AG10803 (cell line): ENCODE results near the gene SCN1A.

Source experiments
- DNase-seq: peaks from one replicate; pipeline ENCODE4 v3.0.0; 2010; ENCODE audit warnings: low read depth
- H3K4me3 ChIP-seq: 2 replicates; pipeline ENCODE4 v1.5.1; 2011; ENCODE audit warnings: mild to moderate bottlenecking, low read length, control low read depth
- CTCF ChIP-seq: conservative IDR thresholded peaks from 2 replicates; pipeline ENCODE4 v1.5.1; 2011; ENCODE audit warnings: mild to moderate bottlenecking, low read length, control low read depth, inconsistent platforms

Gene SCN1A

DNA sequence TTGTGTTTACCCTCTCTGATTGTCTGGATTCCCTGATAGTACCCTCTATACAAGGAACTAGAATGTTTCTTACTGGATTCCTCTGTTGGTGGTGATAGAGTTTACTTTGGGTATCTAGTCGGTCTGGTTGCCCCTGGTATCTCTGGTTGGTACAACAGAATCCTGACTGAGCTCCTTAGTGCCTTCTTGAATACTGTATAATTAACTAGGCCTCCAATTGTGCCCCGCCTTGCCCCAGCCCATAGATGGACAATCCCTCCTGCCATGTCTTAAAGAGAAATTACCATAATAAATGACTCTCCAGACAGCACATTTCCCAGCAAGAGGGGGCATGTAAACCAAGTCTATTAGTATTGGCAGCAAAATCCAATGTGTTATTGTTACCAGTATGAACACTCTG lies 2.3 kb downstream of the SCN1A start:
- H3K4me3 ChIP-seq = no peak overlapping the region
- no peak for TF ChIP-seq CTCF
- DNase-seq = no peak

- TF ChIP-seq CTCF = no peak
- H3K4me3 ChIP-seq = no peak overlapping the region
- DNase-seq = no peak
Measured at GRCh38 chr2:166118180-166118579, 9.6 kb downstream of the SCN1A start.

DNA sequence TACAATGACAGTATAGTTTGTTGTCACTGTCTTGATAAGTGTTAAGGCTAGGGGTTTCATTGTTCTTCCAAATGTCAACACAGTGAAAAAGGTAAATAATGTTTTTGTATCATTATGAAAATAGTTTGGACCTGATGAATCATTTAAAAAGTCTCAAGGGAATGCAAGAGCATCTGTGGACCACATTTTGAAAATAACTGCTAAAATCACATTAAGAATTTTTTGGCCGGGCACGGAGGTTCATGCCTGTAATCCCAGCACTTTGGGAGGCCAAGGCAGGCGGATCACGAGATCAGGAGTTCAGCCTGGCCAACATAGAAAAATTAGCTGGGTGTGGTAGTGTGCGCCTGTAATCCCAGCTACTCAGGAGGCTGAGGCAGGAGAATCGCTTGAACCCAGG lies 10.3 kb downstream of the SCN1A start:
- DNase-seq = peak; percentile 77
- TF ChIP-seq CTCF = no peak
- H3K4me3 ChIP-seq = no peak overlapping the region

GRCh38 chr2:166115589-166115988 lies 12.2 kb downstream of the SCN1A start:
- no peak for TF ChIP-seq CTCF
- no peak overlapping the region for H3K4me3 ChIP-seq
- DNase-seq = no peak

- no peak overlapping the region for H3K4me3 ChIP-seq
- DNase-seq = no peak
- no peak for TF ChIP-seq CTCF
Measured at GRCh38 chr2:166112193-166112605, 15.6 kb downstream of the SCN1A start.

DNA sequence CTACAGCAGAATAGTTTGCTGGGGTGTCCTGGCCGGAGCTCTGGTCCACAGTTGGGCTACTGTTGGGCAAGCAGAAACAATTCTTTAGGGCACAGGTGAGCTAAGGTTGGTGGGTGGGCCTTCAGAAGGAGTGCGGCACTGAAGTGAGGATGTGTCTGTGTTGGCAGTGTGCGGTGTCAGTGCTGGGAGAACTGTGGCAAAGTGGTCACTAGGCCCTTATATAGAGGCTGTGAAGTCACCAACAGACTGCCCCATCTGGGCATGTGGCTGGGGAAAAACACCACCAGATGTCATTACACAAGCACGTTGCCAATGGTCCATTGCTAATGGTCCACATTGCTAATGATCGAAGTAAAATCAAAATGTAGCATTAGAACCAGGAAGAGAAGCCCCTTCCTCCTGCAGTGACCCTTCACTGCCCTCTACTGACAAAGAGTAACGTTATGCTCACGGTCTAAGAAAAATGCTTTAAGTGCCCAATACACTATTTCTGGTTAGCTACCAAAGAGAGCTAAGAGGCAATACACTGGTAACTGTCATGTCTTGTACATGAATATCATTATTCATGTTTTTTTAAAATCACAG lies 21.3 kb downstream of the SCN1A start:
- no peak for DNase-seq
- no peak overlapping the region for H3K4me3 ChIP-seq
- TF ChIP-seq CTCF = peak; percentile 20; the same call in 1 of the 2 replicates

DNA sequence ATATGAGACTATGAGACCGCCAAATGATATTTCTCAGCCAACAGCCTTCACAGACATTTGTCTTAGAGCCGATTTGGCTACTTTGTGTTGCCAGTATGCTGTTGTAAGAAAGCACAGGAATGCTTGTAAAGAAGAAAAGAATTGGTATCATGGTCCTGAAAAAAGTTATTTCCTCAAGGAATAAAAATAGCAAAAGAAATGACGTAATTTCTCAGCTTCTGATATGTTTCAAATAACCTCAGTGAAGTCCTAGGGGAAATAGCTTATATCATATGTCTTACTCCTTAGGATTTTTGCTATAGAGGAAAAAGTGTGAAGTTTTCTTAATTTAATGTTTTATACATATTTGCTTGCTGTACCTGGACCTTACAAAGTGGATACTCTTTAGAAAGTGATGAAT lies 23.0 kb downstream of the SCN1A start:
- H3K4me3 ChIP-seq = no peak overlapping the region
- TF ChIP-seq CTCF = no peak
- DNase-seq = no peak
